PC-3 (cell line): Measurements from ENCODE around the gene SYVN1.

Experiments
- CTCF ChIP-seq: fragments of 300-600 bp; sonication (generic); conservative IDR thresholded peaks from 2 replicates; pipeline ENCODE4 v1.5.1; 2017; ENCODE audit warnings: antibody characterized with exemption, low read depth, mild to moderate bottlenecking, low read length
- EZH2 ChIP-seq: fragments of 300-600 bp; sonication (generic); IDR thresholded peaks from one replicate; pipeline ENCODE4 v1.6.1; 2017; ENCODE audit warnings: antibody characterized with exemption, mild to moderate bottlenecking, low read length; ENCODE audit not compliant: unreplicated experiment

- TF ChIP-seq CTCF (no peak), EZH2 (no peak)
Observed at GRCh38 chr11:65107751-65108468, 26.4 kb downstream of the SYVN1 start.
